Fibroblast of the aortic adventitia (primary cell): ENCODE data around the gene SSU72. TPM values are rescaled to one million over a fixed set of nuclear protein-coding genes. Genes with fewer than 3 reads are reported as not detected.
"Not testable (repeated sequence)": the region's sequence is repeated elsewhere in the genome, so short reads cannot be mapped to it uniquely, and the experiment has no call there.

ENCODE experiments used
- DNase-seq: peaks from one replicate; pipeline ENCODE4 v3.0.0-alpha.2; 2010; ENCODE audit warnings: low read depth
- H3K4me3 ChIP-seq: 2 replicates; pipeline ENCODE4 v1.5.1; 2011; ENCODE audit warnings: low read depth, mild to moderate bottlenecking, control low read depth, low read length, moderate library complexity
- CTCF ChIP-seq: IDR thresholded peaks from 2 replicates; pipeline ENCODE4 v1.5.1; 2011; ENCODE audit warnings: mild to moderate bottlenecking, low read length, control low read depth, inconsistent platforms; ENCODE audit not compliant: insufficient read depth
- total RNA-seq: library from RNA; depleted of rRNA; stranded (reverse); fragments of >200 nt; gene quantifications from 2 replicates; pipeline ENCODE4 v1.2.3, GENCODE V29; 2012; ENCODE audit warnings: low replicate concordance

Gene SSU72
- total RNA-seq, 1 donor, result 78.2 TPM

- peak; percentile 9 for DNase-seq
- peak overlapping the region; percentile 90 for H3K4me3 ChIP-seq
- TF ChIP-seq CTCF, result peak; percentile 23
Observed at GRCh38 chr1:1510912-1511532, 63.6 kb downstream of the SSU72 start.

GRCh38 chr1:1509465-1509850 is 65.2 kb downstream of the SSU72 start:
- not testable (repeated sequence) for H3K4me3 ChIP-seq

GRCh38 chr1:1508775-1509464 is 65.7 kb downstream of the SSU72 start:
- not testable (repeated sequence) for H3K4me3 ChIP-seq, DNase-seq

More at GRCh38 chr1:1509465-1509850, 65.2 kb downstream of the SSU72 start:
- not testable (repeated sequence) for DNase-seq

GRCh38 chr1:1507305-1507704 is 67.4 kb downstream of the SSU72 start:
- TF ChIP-seq CTCF, result no peak
- DNase-seq, result no peak

GRCh38 chr1:1505801-1506200 is 68.9 kb downstream of the SSU72 start:
- not testable (repeated sequence) for H3K4me3 ChIP-seq, DNase-seq

More at GRCh38 chr1:1507305-1507704, 67.4 kb downstream of the SSU72 start:
- no peak overlapping the region for H3K4me3 ChIP-seq

- not testable (repeated sequence) for H3K4me3 ChIP-seq
- peak; percentile 16 for DNase-seq
- TF ChIP-seq CTCF, result peak; percentile 12
Observed at GRCh38 chr1:1505366-1505798, 69.3 kb downstream of the SSU72 start.

GRCh38 chr1:1504777-1505365 is 69.8 kb downstream of the SSU72 start:
- peak; percentile 67 for TF ChIP-seq CTCF
- DNase-seq, result peak; percentile 59
- not testable (repeated sequence) for H3K4me3 ChIP-seq

GRCh38 chr1:1495461-1495975 is 79.1 kb downstream of the SSU72 start:
- not testable (repeated sequence) for H3K4me3 ChIP-seq, DNase-seq

- not testable (repeated sequence) for DNase-seq, H3K4me3 ChIP-seq
Observed at GRCh38 chr1:1494311-1494710, 80.4 kb downstream of the SSU72 start.

Other genes starting within 250 kb of the SSU72 start
- gene TAS1R3, start 243.6 kb downstream of the SSU72 start, total RNA-seq, result 0.09 and 0.57 TPM in 2 replicates
- gene DVL1, start 225.4 kb downstream of the SSU72 start, total RNA-seq, result 31.3 and 89.0 TPM in 2 replicates
- gene MXRA8, start 216.3 kb downstream of the SSU72 start, total RNA-seq, result 367 and 605 TPM in 2 replicates
- 71.1 and 82.0 TPM in 2 replicates for gene AURKAIP1, start 199.7 kb downstream of the SSU72 start, total RNA-seq
- 102 and 133 TPM in 2 replicates for gene CCNL2, start 175.5 kb downstream of the SSU72 start, total RNA-seq
- 104 and 123 TPM in 2 replicates for gene MRPL20, start 167.6 kb downstream of the SSU72 start, total RNA-seq
- 1.7 and 2.4 TPM in 2 replicates for gene ANKRD65, start 153.6 kb downstream of the SSU72 start, total RNA-seq
- gene VWA1, start 139.2 kb downstream of the SSU72 start, total RNA-seq, result 1.8 and 2.9 TPM in 2 replicates
- gene ATAD3C, start 125.2 kb downstream of the SSU72 start, total RNA-seq, result under 0.01 TPM in 1 of 2 replicates, not detected in the other
- gene ATAD3B, start 103.1 kb downstream of the SSU72 start, total RNA-seq, result 5.2 and 15.7 TPM in 2 replicates
- gene ATAD3A, start 62.7 kb downstream of the SSU72 start, total RNA-seq, result 28.0 and 35.6 TPM in 2 replicates
- gene TMEM240, start 34.2 kb downstream of the SSU72 start, total RNA-seq, result 0.82 and 3.6 TPM in 2 replicates
- gene FNDC10, start 25.3 kb upstream of the SSU72 start, total RNA-seq, result 4.5 and 5.9 TPM in 2 replicates
- gene MIB2, start 40.6 kb upstream of the SSU72 start, total RNA-seq, result 37.7 and 62.1 TPM in 2 replicates
- gene MMP23B, start 57.3 kb upstream of the SSU72 start, total RNA-seq, result 13.5 and 35.2 TPM in 2 replicates
- gene CDK11B, start 84.1 kb upstream of the SSU72 start, total RNA-seq, result 10.5 and 21.6 TPM in 2 replicates
- gene SLC35E2B, start 117.9 kb upstream of the SSU72 start, total RNA-seq, result 37.6 and 54.8 TPM in 2 replicates
- gene CDK11A, start 149.5 kb upstream of the SSU72 start, total RNA-seq, result 9.8 and 26.5 TPM in 2 replicates
- gene NADK, start 203.6 kb upstream of the SSU72 start, total RNA-seq, result 38.6 and 45.6 TPM in 2 replicates